ENCODE measurements around the gene ATP8B3.

GRCh38 chr19:1856698-1857603 is 44.9 kb upstream of the ATP8B3 start:
- TF ChIP-seq CTCF (conservative IDR thresholded peaks at IDR 0.05; ENCODE audit: low read depth, low read length) = no peak
- TF ChIP-seq EZH2 (IDR thresholded peaks at IDR 0.05; ENCODE audit: borderline replicate concordance, low read depth, low read length, poor library complexity, severe bottlenecking) = no peak
